GM21367 (cell line): Measurements from ENCODE around the gene ALMS1.
"Not testable (repeated sequence)": the region's sequence is repeated elsewhere in the genome, so short reads cannot be mapped to it uniquely, and the experiment has no call there.

Source experiments
- ATAC-seq: cut with Tn5 transposase; IDR thresholded peaks from one replicate; pipeline ENCODE4 v1.9.1; 2021; ENCODE audit not compliant: unreplicated experiment

The ALMS1 gene

GRCh38 chr2:73489053-73489452 lies 103.4 kb downstream of the ALMS1 start:
- ATAC-seq, result no peak

- ATAC-seq, result no peak
Observed at GRCh38 chr2:73494031-73494430, 108.4 kb downstream of the ALMS1 start.

GRCh38 chr2:73503992-73504570 lies 118.4 kb downstream of the ALMS1 start:
- no peak for ATAC-seq

GRCh38 chr2:73504850-73505249 lies 119.2 kb downstream of the ALMS1 start:
- not testable (repeated sequence) for ATAC-seq

- not testable (repeated sequence) for ATAC-seq
Observed at GRCh38 chr2:73510470-73510869, 124.8 kb downstream of the ALMS1 start.

GRCh38 chr2:73516033-73516432 lies 130.4 kb downstream of the ALMS1 start:
- no peak for ATAC-seq

GRCh38 chr2:73528688-73529087 lies 143.1 kb downstream of the ALMS1 start:
- no peak for ATAC-seq

GRCh38 chr2:73530773-73531172 lies 145.1 kb downstream of the ALMS1 start:
- not testable (repeated sequence) for ATAC-seq

GRCh38 chr2:73532381-73532780 lies 146.7 kb downstream of the ALMS1 start:
- ATAC-seq, result no peak

- no peak for ATAC-seq
Observed at GRCh38 chr2:73536133-73536840, 150.7 kb downstream of the ALMS1 start.

GRCh38 chr2:73560875-73561274 lies 175.2 kb downstream of the ALMS1 start:
- not testable (repeated sequence) for ATAC-seq

GRCh38 chr2:73561422-73561821 lies 175.8 kb downstream of the ALMS1 start:
- ATAC-seq, result no peak

- no peak for ATAC-seq
Observed at GRCh38 chr2:73564986-73565385, 179.3 kb downstream of the ALMS1 start.

- no peak for ATAC-seq
Observed at GRCh38 chr2:73566288-73566878, 180.7 kb downstream of the ALMS1 start.

GRCh38 chr2:73575261-73575660 lies 189.6 kb downstream of the ALMS1 start:
- ATAC-seq, result no peak

GRCh38 chr2:73582364-73582763 lies 196.7 kb downstream of the ALMS1 start:
- no peak for ATAC-seq

GRCh38 chr2:73588177-73588576 lies 202.5 kb downstream of the ALMS1 start:
- ATAC-seq, result no peak

GRCh38 chr2:73593680-73594079 lies 208.0 kb downstream of the ALMS1 start:
- no peak for ATAC-seq

GRCh38 chr2:73594251-73594650 lies 208.6 kb downstream of the ALMS1 start:
- no peak for ATAC-seq

GRCh38 chr2:73601780-73602179 lies 216.1 kb downstream of the ALMS1 start:
- no peak for ATAC-seq

GRCh38 chr2:73603099-73603588 lies 217.5 kb downstream of the ALMS1 start:
- ATAC-seq, result peak; percentile 69

GRCh38 chr2:73604589-73604988 lies 219.0 kb downstream of the ALMS1 start:
- ATAC-seq, result not testable (repeated sequence)
